C1 segment of cervical spinal cord (tissue), 14 donors: ENCODE data around the gene OLIG1.

ENCODE experiments used
- DNase-seq, 14 donors: peaks; one replicate each; lab custom pipeline; 2025; lab: John Stamatoyannopoulos, UW

OLIG1 gene, protein sequence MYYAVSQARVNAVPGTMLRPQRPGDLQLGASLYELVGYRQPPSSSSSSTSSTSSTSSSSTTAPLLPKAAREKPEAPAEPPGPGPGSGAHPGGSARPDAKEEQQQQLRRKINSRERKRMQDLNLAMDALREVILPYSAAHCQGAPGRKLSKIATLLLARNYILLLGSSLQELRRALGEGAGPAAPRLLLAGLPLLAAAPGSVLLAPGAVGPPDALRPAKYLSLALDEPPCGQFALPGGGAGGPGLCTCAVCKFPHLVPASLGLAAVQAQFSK

GRCh38 chr21:33069994-33070743 lies at the start of gene OLIG1:
Gene OLIG1, plus strand, starts transcription at chr21:33070141. Its CDS starts 106 bp downstream, at chr21:33070247.
- DNase-seq: peak in 12 of 14 donors; percentile 42 to 84 (median 61)

GRCh38 chr21:33020558-33021100 lies 49.3 kb upstream of the OLIG1 start:
- DNase-seq: no peak

GRCh38 chr21:33021150-33021549 lies 48.8 kb upstream of the OLIG1 start:
- DNase-seq: no peak

- no peak for DNase-seq
Measured at GRCh38 chr21:33021667-33022066, 48.3 kb upstream of the OLIG1 start.

- no peak for DNase-seq
Measured at GRCh38 chr21:33022489-33022827, 47.5 kb upstream of the OLIG1 start.

DNA sequence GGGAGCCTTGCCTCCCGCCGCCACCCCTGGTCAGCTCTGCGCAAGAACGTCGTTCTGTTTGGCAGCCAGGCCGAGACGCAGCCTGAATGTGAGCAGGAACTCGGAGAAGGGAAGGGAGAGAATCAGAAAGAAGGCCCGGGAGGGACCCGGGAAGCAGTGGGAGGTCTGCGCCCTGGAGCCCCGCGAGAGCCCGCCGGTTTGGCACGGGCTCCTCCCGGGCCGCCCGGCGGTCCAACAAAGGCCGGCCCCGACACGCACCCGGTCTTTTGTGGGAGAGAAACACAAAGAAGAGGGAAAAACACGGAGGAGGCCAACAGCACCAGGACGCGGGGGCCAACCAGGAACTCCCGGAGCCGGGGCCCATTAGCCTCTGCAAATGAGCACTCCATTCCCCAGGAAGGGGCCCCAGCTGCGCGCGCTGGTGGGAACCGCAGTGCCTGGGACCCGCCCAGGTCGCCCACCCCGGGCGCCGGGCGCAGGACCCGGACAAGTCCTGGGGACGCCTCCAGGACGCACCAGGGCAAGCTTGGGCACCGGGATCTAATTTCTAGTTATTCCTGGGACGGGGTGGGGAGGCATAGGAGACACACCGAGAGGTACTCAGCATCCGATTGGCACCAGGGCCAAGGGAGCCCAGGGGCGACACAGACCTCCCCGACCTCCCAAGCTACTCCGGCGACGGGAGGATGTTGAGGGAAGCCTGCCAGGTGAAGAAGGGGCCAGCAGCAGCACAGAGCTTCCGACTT lies 46.9 kb upstream of the OLIG1 start:
- peak in 2 of 14 donors; percentile 28 to 65 for DNase-seq

DNA sequence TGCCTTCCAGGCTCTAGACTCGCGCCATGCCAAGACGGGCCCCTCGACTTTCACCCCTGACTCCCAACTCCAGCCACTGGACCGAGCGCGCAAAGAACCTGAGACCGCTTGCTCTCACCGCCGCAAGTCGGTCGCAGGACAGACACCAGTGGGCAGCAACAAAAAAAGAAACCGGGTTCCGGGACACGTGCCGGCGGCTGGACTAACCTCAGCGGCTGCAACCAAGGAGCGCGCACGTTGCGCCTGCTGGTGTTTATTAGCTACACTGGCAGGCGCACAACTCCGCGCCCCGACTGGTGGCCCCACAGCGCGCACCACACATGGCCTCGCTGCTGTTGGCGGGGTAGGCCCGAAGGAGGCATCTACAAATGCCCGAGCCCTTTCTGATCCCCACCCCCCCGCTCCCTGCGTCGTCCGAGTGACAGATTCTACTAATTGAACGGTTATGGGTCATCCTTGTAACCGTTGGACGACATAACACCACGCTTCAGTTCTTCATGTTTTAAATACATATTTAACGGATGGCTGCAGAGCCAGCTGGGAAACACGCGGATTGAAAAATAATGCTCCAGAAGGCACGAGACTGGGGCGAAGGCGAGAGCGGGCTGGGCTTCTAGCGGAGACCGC lies 46.3 kb upstream of the OLIG1 start:
- peak in 5 of 14 donors; percentile 20 to 65 (median 26) for DNase-seq

DNA sequence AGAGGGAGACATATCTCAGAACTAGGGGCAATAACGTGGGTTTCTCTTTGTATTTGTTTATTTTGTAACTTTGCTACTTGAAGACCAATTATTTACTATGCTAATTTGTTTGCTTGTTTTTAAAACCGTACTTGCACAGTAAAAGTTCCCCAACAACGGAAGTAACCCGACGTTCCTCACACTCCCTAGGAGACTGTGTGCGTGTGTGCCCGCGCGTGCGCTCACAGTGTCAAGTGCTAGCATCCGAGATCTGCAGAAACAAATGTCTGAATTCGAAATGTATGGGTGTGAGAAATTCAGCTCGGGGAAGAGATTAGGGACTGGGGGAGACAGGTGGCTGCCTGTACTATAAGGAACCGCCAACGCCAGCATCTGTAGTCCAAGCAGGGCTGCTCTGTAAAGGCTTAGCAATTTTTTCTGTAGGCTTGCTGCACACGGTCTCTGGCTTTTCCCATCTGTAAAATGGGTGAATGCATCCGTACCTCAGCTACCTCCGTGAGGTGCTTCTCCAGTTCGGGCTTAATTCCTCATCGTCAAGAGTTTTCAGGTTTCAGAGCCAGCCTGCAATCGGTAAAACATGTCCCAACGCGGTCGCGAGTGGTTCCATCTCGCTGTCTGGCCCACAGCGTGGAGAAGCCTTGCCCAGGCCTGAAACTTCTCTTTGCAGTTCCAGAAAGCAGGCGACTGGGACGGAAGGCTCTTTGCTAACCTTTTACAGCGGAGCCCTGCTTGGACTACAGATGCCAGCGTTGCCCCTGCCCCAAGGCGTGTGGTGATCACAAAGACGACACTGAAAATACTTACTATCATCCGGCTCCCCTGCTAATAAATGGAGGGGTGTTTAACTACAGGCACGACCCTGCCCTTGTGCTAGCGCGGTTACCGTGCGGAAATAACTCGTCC lies 45.5 kb upstream of the OLIG1 start:
- peak in 2 of 14 donors; percentile 43 to 45 for DNase-seq

- DNase-seq: peak in 8 of 14 donors; percentile 57 to 76 (median 68)
Measured at GRCh38 chr21:33025106-33025488, 44.8 kb upstream of the OLIG1 start.

DNA sequence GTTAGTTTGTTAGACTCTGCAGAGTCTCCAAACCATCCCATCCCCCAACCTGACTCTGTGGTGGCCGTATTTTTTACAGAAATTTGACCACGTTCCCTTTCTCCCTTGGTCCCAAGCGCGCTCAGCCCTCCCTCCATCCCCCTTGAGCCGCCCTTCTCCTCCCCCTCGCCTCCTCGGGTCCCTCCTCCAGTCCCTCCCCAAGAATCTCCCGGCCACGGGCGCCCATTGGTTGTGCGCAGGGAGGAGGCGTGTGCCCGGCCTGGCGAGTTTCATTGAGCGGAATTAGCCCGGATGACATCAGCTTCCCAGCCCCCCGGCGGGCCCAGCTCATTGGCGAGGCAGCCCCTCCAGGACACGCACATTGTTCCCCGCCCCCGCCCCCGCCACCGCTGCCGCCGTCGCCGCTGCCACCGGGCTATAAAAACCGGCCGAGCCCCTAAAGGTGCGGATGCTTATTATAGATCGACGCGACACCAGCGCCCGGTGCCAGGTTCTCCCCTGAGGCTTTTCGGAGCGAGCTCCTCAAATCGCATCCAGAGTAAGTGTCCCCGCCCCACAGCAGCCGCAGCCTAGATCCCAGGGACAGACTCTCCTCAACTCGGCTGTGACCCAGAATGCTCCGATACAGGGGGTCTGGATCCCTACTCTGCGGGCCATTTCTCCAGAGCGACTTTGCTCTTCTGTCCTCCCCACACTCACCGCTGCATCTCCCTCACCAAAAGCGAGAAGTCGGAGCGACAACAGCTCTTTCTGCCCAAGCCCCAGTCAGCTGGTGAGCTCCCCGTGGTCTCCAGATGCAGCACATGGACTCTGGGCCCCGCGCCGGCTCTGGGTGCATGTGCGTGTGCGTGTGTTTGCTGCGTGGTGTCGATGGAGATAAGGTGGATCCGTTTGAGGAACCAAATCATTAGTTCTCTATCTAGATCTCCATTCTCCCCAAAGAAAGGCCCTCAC lies 44.2 kb upstream of the OLIG1 start, which contains the start of gene OLIG2:
OLIG2 (plus strand) TSS at position 447 of the 954 bp plus-strand sequence. CDS start 928 bp downstream, outside the sequence.
- DNase-seq: peak in 13 of 14 donors; percentile 41 to 96 (median 88)

DNA sequence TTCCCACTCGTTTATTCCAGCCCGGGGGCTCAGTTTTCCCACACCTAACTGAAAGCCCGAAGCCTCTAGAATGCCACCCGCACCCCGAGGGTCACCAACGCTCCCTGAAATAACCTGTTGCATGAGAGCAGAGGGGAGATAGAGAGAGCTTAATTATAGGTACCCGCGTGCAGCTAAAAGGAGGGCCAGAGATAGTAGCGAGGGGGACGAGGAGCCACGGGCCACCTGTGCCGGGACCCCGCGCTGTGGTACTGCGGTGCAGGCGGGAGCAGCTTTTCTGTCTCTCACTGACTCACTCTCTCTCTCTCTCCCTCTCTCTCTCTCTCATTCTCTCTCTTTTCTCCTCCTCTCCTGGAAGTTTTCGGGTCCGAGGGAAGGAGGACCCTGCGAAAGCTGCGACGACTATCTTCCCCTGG lies 43.5 kb upstream of the OLIG1 start:
- DNase-seq: no peak

DNA sequence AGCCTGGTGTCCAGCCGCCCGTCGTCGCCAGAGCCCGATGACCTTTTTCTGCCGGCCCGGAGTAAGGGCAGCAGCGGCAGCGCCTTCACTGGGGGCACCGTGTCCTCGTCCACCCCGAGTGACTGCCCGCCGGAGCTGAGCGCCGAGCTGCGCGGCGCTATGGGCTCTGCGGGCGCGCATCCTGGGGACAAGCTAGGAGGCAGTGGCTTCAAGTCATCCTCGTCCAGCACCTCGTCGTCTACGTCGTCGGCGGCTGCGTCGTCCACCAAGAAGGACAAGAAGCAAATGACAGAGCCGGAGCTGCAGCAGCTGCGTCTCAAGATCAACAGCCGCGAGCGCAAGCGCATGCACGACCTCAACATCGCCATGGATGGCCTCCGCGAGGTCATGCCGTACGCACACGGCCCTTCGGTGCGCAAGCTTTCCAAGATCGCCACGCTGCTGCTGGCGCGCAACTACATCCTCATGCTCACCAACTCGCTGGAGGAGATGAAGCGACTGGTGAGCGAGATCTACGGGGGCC lies 43.0 kb upstream of the OLIG1 start:
- DNase-seq: peak in 3 of 14 donors; percentile 28 to 59 (median 38)

GRCh38 chr21:33027401-33028286 lies 42.3 kb upstream of the OLIG1 start:
- no peak for DNase-seq

GRCh38 chr21:33028287-33028670 lies 41.7 kb upstream of the OLIG1 start:
- DNase-seq: no peak

DNA sequence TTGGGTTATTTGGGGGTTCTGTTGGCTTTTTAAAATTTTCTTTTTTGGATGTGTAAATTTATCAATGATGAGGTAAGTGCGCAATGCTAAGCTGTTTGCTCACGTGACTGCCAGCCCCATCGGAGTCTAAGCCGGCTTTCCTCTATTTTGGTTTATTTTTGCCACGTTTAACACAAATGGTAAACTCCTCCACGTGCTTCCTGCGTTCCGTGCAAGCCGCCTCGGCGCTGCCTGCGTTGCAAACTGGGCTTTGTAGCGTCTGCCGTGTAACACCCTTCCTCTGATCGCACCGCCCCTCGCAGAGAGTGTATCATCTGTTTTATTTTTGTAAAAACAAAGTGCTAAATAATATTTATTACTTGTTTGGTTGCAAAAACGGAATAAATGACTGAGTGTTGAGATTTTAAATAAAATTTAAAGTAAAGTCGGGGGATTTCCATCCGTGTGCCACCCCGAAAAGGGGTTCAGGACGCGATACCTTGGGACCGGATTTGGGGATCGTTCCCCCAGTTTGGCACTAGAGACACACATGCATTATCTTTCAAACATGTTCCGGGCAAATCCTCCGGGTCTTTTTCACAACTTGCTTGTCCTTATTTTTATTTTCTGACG lies 41.1 kb upstream of the OLIG1 start:
- DNase-seq: peak in 2 of 14 donors; percentile 13 to 30

GRCh38 chr21:33029385-33029921 lies 40.5 kb upstream of the OLIG1 start:
- DNase-seq: peak in 2 of 14 donors; percentile 23 to 36

- peak in 2 of 14 donors; percentile 38 to 44 for DNase-seq
Measured at GRCh38 chr21:33029975-33030461, 39.9 kb upstream of the OLIG1 start.
